Lower leg skin (tissue), 4 donors: ENCODE results near the gene ABLIM1. TPM values are rescaled to one million over a fixed set of nuclear protein-coding genes. Genes with fewer than 3 reads are reported as not detected.

Experiments used
- DNase-seq, 2 donors: peaks; one replicate each; pipeline ENCODE4 v3.0.0-alpha.2; 2019; ENCODE audit warnings: low spot score in 2 of 2
- H3K4me3 ChIP-seq: fragments of 200-600 bp; sonication (generic); 2 replicates; pipeline ENCODE4 v1.5.1; 2017; ENCODE audit warnings: mild to moderate bottlenecking, low read depth; ENCODE audit not compliant: poor library complexity, severe bottlenecking
- CTCF ChIP-seq, 3 donors: fragments of 450-650 bp; IDR thresholded peaks; one replicate each; pipeline ENCODE4 v1.5.1; 2016; ENCODE audit warnings: antibody characterized with exemption in 3 of 3, mild to moderate bottlenecking in 3 of 3, moderate library complexity in 2 of 3
- POLR2A ChIP-seq, 2 donors: fragments of 450-650 bp; IDR thresholded peaks; one replicate each; pipeline ENCODE4 v1.6.1; 2016 to 2017; ENCODE audit warnings: antibody characterized with exemption in 2 of 2, mild to moderate bottlenecking in 1 of 2, moderate library complexity in 1 of 2
- WGBS, 2 donors: methylation state at CpG; one replicate each; pipeline ENCODE4 v1.1.5; 2018; 5-methylcytosine and 5-hydroxymethylcytosine counted together
- intact Hi-C: fragments of 100-400 bp; cut with DNase I; formaldehyde crosslinking; loops from one replicate; pipeline ENCODE4 v1.15.0; 2023; ENCODE audit warnings: low total_unique reads
- total RNA-seq, 4 donors: library from RNA; depleted of rRNA; stranded (reverse); fragments of >200 nt; gene quantifications; one replicate each; pipeline ENCODE4 v1.1.0, GENCODE V29; 2016

Gene ABLIM1
- total RNA-seq, 4 donors from 2014 or later, result 171 to 258 (median 209) TPM

- 13 to 16% methylated on average over 3 of the region's 3 CpGs for WGBS, 2 donors
Measured at GRCh38 chr10:114504769-114505579, 153.1 kb downstream of the ABLIM1 start.

GRCh38 chr10:114502074-114502473 lies 156.0 kb downstream of the ABLIM1 start:
- H3K4me3 ChIP-seq, result no peak overlapping the region
- TF ChIP-seq POLR2A (IDR thresholded peaks at IDR 0.05), result no peak
- TF ChIP-seq CTCF (IDR thresholded peaks at IDR 0.05), result no peak
- intact Hi-C loops, result no loop called here
- 94 to 96% methylated on average over 1 of the region's 1 CpG for WGBS, 2 donors
- no peak for DNase-seq

More at GRCh38 chr10:114504769-114505579, 153.1 kb downstream of the ABLIM1 start:
- intact Hi-C loops, result no loop called here
- DNase-seq, result peak in 1 of 2 donors; percentile 71
- no peak overlapping the region for H3K4me3 ChIP-seq
- TF ChIP-seq POLR2A (IDR thresholded peaks at IDR 0.05), result no peak
- no peak for TF ChIP-seq CTCF (IDR thresholded peaks at IDR 0.05)

GRCh38 chr10:114501650-114502049 lies 156.4 kb downstream of the ABLIM1 start:
- TF ChIP-seq POLR2A (IDR thresholded peaks at IDR 0.05) (no peak), CTCF (IDR thresholded peaks at IDR 0.05) (no peak)
- intact Hi-C loops, result no loop called here
- 91 to 93% methylated on average over 1 of the region's 1 CpG for WGBS, 2 donors
- no peak for DNase-seq
- no peak overlapping the region for H3K4me3 ChIP-seq

- intact Hi-C loops, result no loop called here
- DNase-seq, result no peak
- H3K4me3 ChIP-seq, result no peak overlapping the region
- WGBS, 2 donors, result 56 to 82% methylated on average over 2 of the region's 2 CpGs
- TF ChIP-seq CTCF (IDR thresholded peaks at IDR 0.05) (no peak), POLR2A (IDR thresholded peaks at IDR 0.05) (no peak)
Measured at GRCh38 chr10:114500643-114501042, 157.4 kb downstream of the ABLIM1 start.

GRCh38 chr10:114499630-114500190 lies 158.4 kb downstream of the ABLIM1 start:
- TF ChIP-seq POLR2A (IDR thresholded peaks at IDR 0.05) (no peak), CTCF (IDR thresholded peaks at IDR 0.05) (no peak)
- 47 to 48% methylated on average over 8 of the region's 8 CpGs for WGBS, 2 donors
- intact Hi-C loops, result loop anchor here (5.0 kb wide), 1 partner anchor 1548 kb away; no protein-coding TSS in a partner anchor
- DNase-seq, result peak; percentile 70 to 71
- H3K4me3 ChIP-seq, result no peak overlapping the region
